Gastrocnemius medialis (tissue), 4 donors: ENCODE measurements around the gene RASSF1. TPM values are rescaled to one million over a fixed set of nuclear protein-coding genes. Genes with fewer than 3 reads are reported as not detected.

ENCODE experiments used
- ATAC-seq, 2 donors: fragments of 150-250 bp; one replicate each; pipeline ENCODE4 v1.9.1; 2016
- DNase-seq, 2 donors: peaks; one replicate each; pipeline ENCODE4 v3.0.0-alpha.2; 2019
- H3K27ac ChIP-seq, 4 donors: fragments of 200-600 bp; sonication (generic); 1 replicate in 1 of 4; 2 replicates in 3 of 4; pipeline ENCODE4 v1.5.1; 2016 to 2018; ENCODE audit warnings: mild to moderate bottlenecking in 2 of 4, moderate library complexity in 1 of 4
- H3K27me3 ChIP-seq, 3 donors: fragments of 200-600 bp; sonication (generic) in 2 of 3; 1 replicate in 1 of 3; 2 replicates in 2 of 3; pipeline versions ENCODE4 v1.5.1 to v1.6.0; 2016 to 2019; ENCODE audit warnings: mild to moderate bottlenecking in 1 of 3, moderate library complexity in 1 of 3
- H3K36me3 ChIP-seq, 2 donors: fragments of 200-600 bp; sonication (generic) in 1 of 2; one replicate each; pipeline ENCODE4 v1.5.1; 2017 to 2018
- H3K4me1 ChIP-seq, 2 donors: fragments of 200-600 bp; sonication (generic) in 1 of 2; one replicate each; pipeline ENCODE4 v1.5.1; 2016 to 2017; ENCODE audit warnings: mild to moderate bottlenecking in 2 of 2
- H3K4me3 ChIP-seq, 4 donors: fragments of 200-600 bp; sonication (generic) in 3 of 4; 1 replicate in 1 of 4; 2 replicates in 3 of 4; pipeline ENCODE4 v1.5.1; 2016 to 2019; ENCODE audit warnings: mild to moderate bottlenecking in 2 of 4
- H3K9me3 ChIP-seq, 3 donors: fragments of 200-600 bp; sonication (generic) in 2 of 3; 1 replicate in 1 of 3; 2 replicates in 2 of 3; pipeline ENCODE4 v1.5.1; 2016 to 2019
- CTCF ChIP-seq, 5 experiments: fragments of 450-650 bp in 3 of 5; fragments of 200-600 bp in 2 of 5; sonication (generic) in 2 of 5; IDR thresholded peaks in 4 of 5; conservative IDR thresholded peaks in 1 of 5; 1 replicate in 4 of 5; 2 replicates in 1 of 5; pipeline ENCODE4 v1.5.1; 2016 to 2019; ENCODE audit warnings: antibody characterized with exemption in 5 of 5, mild to moderate bottlenecking in 3 of 5, moderate library complexity in 3 of 5
- POLR2A ChIP-seq, 2 donors: fragments of 450-650 bp; IDR thresholded peaks; one replicate each; pipeline ENCODE4 v1.6.1; 2017; ENCODE audit warnings: antibody characterized with exemption in 2 of 2, mild to moderate bottlenecking in 2 of 2, moderate library complexity in 2 of 2
- in situ Hi-C, 4 donors: fragments of 200-750 bp; cut with MboI; loops; one replicate each; pipeline versions ENCODE4 v1.15.0 to v1.8.0; 2017; ENCODE audit warnings: low sequenced_read_pairs in 4 of 4
- intact Hi-C: fragments of 100-400 bp; cut with DNase I; formaldehyde crosslinking; loops from one replicate; pipeline ENCODE4 v1.15.1; 2023; ENCODE audit warnings: low total_unique reads
- total RNA-seq, 4 donors: library from RNA; depleted of rRNA; stranded (reverse); fragments of >200 nt; gene quantifications; one replicate each; pipeline versions ENCODE4 v1.1.0 to v1.2.3, GENCODE V29; 2016

Gene RASSF1
- total RNA-seq, 4 donors from 2014 or later, result 13.3 to 22.5 (median 18.0) TPM

GRCh38 chr3:50342813-50343633 lies 2.4 kb upstream of the RASSF1 start:
- TF ChIP-seq POLR2A (IDR thresholded peaks at IDR 0.05), result no peak
- no peak for TF ChIP-seq CTCF (IDR thresholded peaks at IDR 0.05 in 4 of 5, conservative IDR thresholded peaks at IDR 0.05 in 1 of 5)
- H3K4me3 ChIP-seq, result no peak overlapping the region
- no peak overlapping the region for H3K27ac ChIP-seq
- H3K27me3 ChIP-seq, result no peaks in the 10 kb centered on the region
- ATAC-seq (no peak), DNase-seq (no peak)
- H3K4me1 ChIP-seq, result peaks cover 6 to 40% of the 10 kb centered on the region in 2 donors
- no peaks in the 10 kb centered on the region for H3K9me3 ChIP-seq
- intact Hi-C loops, result no loop called here
- in situ Hi-C loops, result loop anchor here in 1 of 4 donors (10.0 kb wide), 1 partner anchor 202 kb away; no protein-coding TSS in a partner anchor
- no peaks in the 10 kb centered on the region for H3K36me3 ChIP-seq

GRCh38 chr3:50341996-50342650 lies 1.5 kb upstream of the RASSF1 start:
- in situ Hi-C loops (loop anchor here in 1 of 4 donors (10.0 kb wide), 1 partner anchor 203 kb away; no protein-coding TSS in a partner anchor), intact Hi-C loops (no loop called here)
- DNase-seq (no peak), ATAC-seq (no peak)
- Histone ChIP-seq H3K4me3 (no peak overlapping the region), H3K9me3 (no peaks in the 10 kb centered on the region), H3K27ac (peak overlapping the region in 1 of 4 donors; percentile 97), H3K27me3 (no peaks in the 10 kb centered on the region), H3K4me1 (peaks cover 6 to 38% of the 10 kb centered on the region in 2 donors), H3K36me3 (no peaks in the 10 kb centered on the region)
- no peak for TF ChIP-seq CTCF (IDR thresholded peaks at IDR 0.05 in 4 of 5, conservative IDR thresholded peaks at IDR 0.05 in 1 of 5)
- no peak for TF ChIP-seq POLR2A (IDR thresholded peaks at IDR 0.05)

- no peaks in the 10 kb centered on the region for H3K9me3 ChIP-seq
- peaks cover 6 to 39% of the 10 kb centered on the region in 2 donors for H3K4me1 ChIP-seq
- H3K27ac ChIP-seq, result peak overlapping the region; percentile 89 to 98 (median 97)
- ATAC-seq (no peak), DNase-seq (no peak)
- H3K27me3 ChIP-seq, result no peaks in the 10 kb centered on the region
- in situ Hi-C loops (loop anchor here in 1 of 4 donors (10.0 kb wide), 1 partner anchor 203 kb away; no protein-coding TSS in a partner anchor), intact Hi-C loops (no loop called here)
- H3K36me3 ChIP-seq, result no peaks in the 10 kb centered on the region
- peak overlapping the region in 1 of 4 donors; percentile 49 for H3K4me3 ChIP-seq
- TF ChIP-seq CTCF (IDR thresholded peaks at IDR 0.05 in 4 of 5, conservative IDR thresholded peaks at IDR 0.05 in 1 of 5), result no peak
- TF ChIP-seq POLR2A (IDR thresholded peaks at IDR 0.05), result no peak
Observed at GRCh38 chr3:50341537-50341936, 901 bp upstream of the RASSF1 start.

- DNase-seq, result no peak
- intact Hi-C loops, result no loop called here
- no peaks in the 10 kb centered on the region for H3K36me3 ChIP-seq
- in situ Hi-C loops, result loop anchor here in 1 of 4 donors (10.0 kb wide), 1 partner anchor 205 kb away; no protein-coding TSS in a partner anchor
- TF ChIP-seq CTCF (IDR thresholded peaks at IDR 0.05 in 4 of 5, conservative IDR thresholded peaks at IDR 0.05 in 1 of 5) (no peak), POLR2A (IDR thresholded peaks at IDR 0.05) (no peak)
- H3K4me1 ChIP-seq, result peaks cover 20 to 44% of the 10 kb centered on the region in 2 donors
- ATAC-seq, result no peak
- no peaks in the 10 kb centered on the region for H3K9me3 ChIP-seq
- H3K4me3 ChIP-seq, result peak overlapping the region; percentile 38 to 58 (median 52)
- no peaks in the 10 kb centered on the region for H3K27me3 ChIP-seq
- H3K27ac ChIP-seq, result peak overlapping the region; percentile 89 to 98 (median 97)
Observed at GRCh38 chr3:50340147-50340447, 539 bp downstream of the RASSF1 start.
